IMR-90 (cell line): Measurements from ENCODE around the gene SERPINA3. TPM values are rescaled to one million over a fixed set of nuclear protein-coding genes. Genes with fewer than 3 reads are reported as not detected.

Experiments used
- ATAC-seq: fragments of 200-7000 bp; cut with Tn5 transposase; 2 replicates; pipeline ENCODE4 v1.9.1; 2020; ENCODE audit warnings: low read depth, mild to moderate bottlenecking, moderate library complexity
- BruUV-seq: library from RNA; stranded (reverse); fragments of 400-500 nt; replicated peaks from 2 replicates; lab custom pipeline; 2021; lab: Mats Ljungman, UMichigan
- CTCF ChIA-PET: fragments of 300-600 bp; formaldehyde crosslinking; extraction: SDS; loops from one replicate; lab custom pipeline; 2021; ENCODE audit warnings: antibody characterized with exemption; lab: Yijun Ruan, JAX
- POLR2A ChIA-PET: fragments of 300-600 bp; sonication (Branson Sonifier 250); formaldehyde crosslinking; loops from one replicate; lab custom pipeline; 2022; ENCODE audit warnings: antibody characterized with exemption; ENCODE audit not compliant: unreplicated experiment; lab: Charles Lee
- DNase-seq: peaks from one replicate; pipeline ENCODE4 v3.0.0; 2013
- H2AFZ ChIP-seq: replicated peaks from 2 replicates; pipeline ENCODE3; 2013; ENCODE audit warnings: low read length, mild to moderate bottlenecking; ENCODE audit not compliant: poor library complexity
- H2AK5ac ChIP-seq: 2 replicates; pipeline ENCODE4 v1.6.1; 2013; ENCODE audit warnings: low read depth, low read length, inconsistent platforms
- H2AK9ac ChIP-seq: replicated peaks from 2 replicates; pipeline ENCODE3; 2013; ENCODE audit warnings: mild to moderate bottlenecking, low read depth, low read length, moderate library complexity; ENCODE audit not compliant: poor library complexity
- H2BK120ac ChIP-seq: 2 replicates; pipeline ENCODE4 v1.6.1; 2013; ENCODE audit warnings: low read depth, low read length, inconsistent platforms
- H2BK15ac ChIP-seq: 3 replicates; pipeline ENCODE4 v1.6.1; 2013; ENCODE audit warnings: low read depth, low read length, inconsistent platforms
- H2BK20ac ChIP-seq: 2 replicates; pipeline ENCODE4 v1.6.1; 2013; ENCODE audit warnings: low read depth, mild to moderate bottlenecking, inconsistent platforms, low read length, moderate library complexity
- H2BK5ac ChIP-seq: 2 replicates; pipeline ENCODE4 v1.6.1; 2013; ENCODE audit warnings: mild to moderate bottlenecking, low read depth, low read length, inconsistent platforms; ENCODE audit not compliant: poor library complexity, severe bottlenecking
- H3K14ac ChIP-seq: replicated peaks from 2 replicates; pipeline ENCODE4 v1.6.1; 2013; ENCODE audit warnings: low read depth, low read length, inconsistent platforms
- H3K18ac ChIP-seq: 2 replicates; pipeline ENCODE4 v1.6.1; 2013; ENCODE audit warnings: low read depth, low read length, control low read depth
- H3K23ac ChIP-seq: 2 replicates; pipeline ENCODE4 v1.6.1; 2013; ENCODE audit warnings: low read depth, low read length, inconsistent platforms
- H3K27ac ChIP-seq: 2 replicates; pipeline ENCODE4 v1.5.1; 2013; ENCODE audit warnings: mild to moderate bottlenecking, control low read depth, low read length; ENCODE audit not compliant: insufficient read depth
- H3K27me3 ChIP-seq: 2 replicates; pipeline ENCODE4 v1.6.1; 2013; ENCODE audit warnings: low read length; ENCODE audit not compliant: control insufficient read depth, insufficient read depth
- H3K36me3 ChIP-seq: 2 replicates; pipeline ENCODE4 v1.6.1; 2013; ENCODE audit warnings: low read length, mixed read lengths; ENCODE audit not compliant: control insufficient read depth, insufficient read depth
- H3K4ac ChIP-seq: 2 replicates; pipeline ENCODE4 v1.6.1; 2013; ENCODE audit warnings: low read depth, low read length, inconsistent platforms
- H3K4me1 ChIP-seq: 2 replicates; pipeline ENCODE4 v1.6.1; 2013; ENCODE audit warnings: low read length, mixed read lengths; ENCODE audit not compliant: control insufficient read depth, insufficient read depth
- H3K4me2 ChIP-seq: 2 replicates; pipeline ENCODE4 v1.6.1; 2013; ENCODE audit warnings: low read depth, mild to moderate bottlenecking, control low read depth, low read length, moderate library complexity
- H3K4me3 ChIP-seq: 2 replicates; pipeline ENCODE4 v1.5.1; 2013; ENCODE audit warnings: low read depth, mild to moderate bottlenecking, control low read depth, low read length, moderate library complexity; ENCODE audit not compliant: insufficient read depth
- H3K56ac ChIP-seq: 2 replicates; pipeline ENCODE4 v1.6.1; 2013; ENCODE audit warnings: low read length, inconsistent platforms; ENCODE audit not compliant: insufficient read depth; ENCODE audit errors: extremely low read depth
- H3K79me1 ChIP-seq, 2 experiments: 2 replicates each; pipeline ENCODE4 v1.6.1; 2013; ENCODE audit warnings: low read length in 2 of 2, inconsistent platforms in 1 of 2, low read depth in 1 of 2
- H3K9ac ChIP-seq: 2 replicates; pipeline ENCODE4 v1.6.1; 2013; ENCODE audit warnings: low read depth, low read length, control low read depth
- H3K9me1 ChIP-seq: 2 replicates; pipeline ENCODE4 v1.6.1; 2013; ENCODE audit warnings: low read length, inconsistent platforms; ENCODE audit not compliant: insufficient read depth
- H3K9me3 ChIP-seq: 2 replicates; pipeline ENCODE4 v1.6.1; 2013; ENCODE audit warnings: low read length; ENCODE audit not compliant: control insufficient read depth, insufficient read depth
- H4K20me1 ChIP-seq: 2 replicates; pipeline ENCODE4 v1.6.1; 2013; ENCODE audit warnings: low read length, inconsistent platforms; ENCODE audit not compliant: insufficient read depth
- H4K5ac ChIP-seq: 2 replicates; pipeline ENCODE4 v1.6.1; 2013; ENCODE audit warnings: mild to moderate bottlenecking, low read depth, low read length, control low read depth
- H4K8ac ChIP-seq, 2 experiments: 2 replicates each; pipeline ENCODE4 v1.6.1; 2013; ENCODE audit warnings: low read depth in 2 of 2, low read length in 2 of 2, control low read depth in 1 of 2, inconsistent platforms in 1 of 2
- H4K91ac ChIP-seq: 2 replicates; pipeline ENCODE4 v1.6.1; 2013; ENCODE audit warnings: low read depth, low read length, inconsistent platforms; ENCODE audit not compliant: insufficient read depth
- NFE2L2 ChIP-seq: fragments of 150-350 bp; IDR thresholded peaks from 2 replicates; pipeline ENCODE4 v1.6.1; 2016; ENCODE audit warnings: low read depth, mild to moderate bottlenecking, low read length
- WGBS, 2 experiments: methylation state at CpG; one replicate each; pipeline versions ENCODE4 v1.1.5 to v1.1.7; 2013; ENCODE audit warnings: missing lambda C conversion rate in 2 of 2; ENCODE audit not compliant: insufficient read length in 1 of 2; ENCODE audit errors: extremely low coverage in 2 of 2; 5-methylcytosine and 5-hydroxymethylcytosine counted together
- dilution Hi-C: fragments of 300-500 bp; cut with HindIII; formaldehyde crosslinking; loops from one replicate; pipeline ENCODE4 v1.14.3; 2018; ENCODE audit warnings: low sequenced_read_pairs; ENCODE audit not compliant: unreplicated experiment
- in situ Hi-C: fragments of 300-500 bp; cut with MboI; formaldehyde crosslinking; loops from 3 replicates; pipeline ENCODE4 v1.14.3; 2019; ENCODE audit warnings: low sequenced_read_pairs, inconsistent platforms, mixed read lengths
- intact Hi-C: fragments of 100-400 bp; cut with micrococcal nuclease; formaldehyde crosslinking; loops from 2 replicates; pipeline ENCODE4 v1.10.0; 2022
- polyA plus RNA-seq, 3 experiments: library from polyadenylated mRNA; depleted of rRNA; stranded (reverse); fragments of >200 nt; gene quantifications; 2 replicates each; pipeline ENCODE4 v1.2.3, GENCODE V29; 2012; ENCODE audit warnings: low replicate concordance in 1 of 3
- total RNA-seq: library from RNA; depleted of rRNA; stranded (reverse); fragments of >200 nt; gene quantifications from 2 replicates; pipeline ENCODE4 v1.2.3, GENCODE V29; 2012
- TF ChIP-seq, protein P1 (sequence below): fragments of 150-350 bp; IDR thresholded peaks from 2 replicates; pipeline ENCODE4 v1.6.1; 2017; ENCODE audit warnings: mild to moderate bottlenecking, antibody characterized with exemption, low read length, low read depth

The SERPINA3 gene
- total and polyA plus RNA-seq, 2 of the 4 experiments (the other 2 are of a cell fraction), result 0.36 to 0.48 TPM

DNA sequence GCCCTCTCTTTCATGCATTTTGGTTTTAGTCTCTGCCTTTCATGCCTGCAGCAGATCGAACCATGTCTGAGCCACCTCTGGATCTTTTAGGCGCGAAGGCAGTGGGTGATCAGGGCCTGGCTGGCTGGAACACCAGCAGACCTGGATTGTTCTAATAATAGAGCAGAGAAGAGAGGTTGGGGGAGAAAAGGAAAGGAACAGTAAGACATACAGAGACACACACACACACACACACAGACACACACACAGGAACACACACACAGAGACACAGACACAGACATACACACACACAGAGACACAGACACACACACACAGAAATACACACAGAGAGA, 38.2 kb downstream of the SERPINA3 start:
- H4K20me1 ChIP-seq, result no peaks in the 10 kb centered on the region
- CTCF ChIA-PET, result no interaction called here
- intact Hi-C loops, result no loop called here
- no CpG with 5 or more reads among the region's 3 CpGs for WGBS, 2 experiments
- H3K4me2 ChIP-seq, result no peak overlapping the region
- no peak overlapping the region for H3K23ac ChIP-seq
- H2AK9ac ChIP-seq, result no peak overlapping the region
- no peak overlapping the region for H4K8ac ChIP-seq
- H3K4me1 ChIP-seq, result no peaks in the 10 kb centered on the region
- H3K79me1 ChIP-seq, result no peaks in the 10 kb centered on the region
- no peak overlapping the region for H4K5ac ChIP-seq
- no peak overlapping the region for H3K14ac ChIP-seq
- H3K9me1 ChIP-seq, result no peaks in the 10 kb centered on the region
- H3K36me3 ChIP-seq, result no peaks in the 10 kb centered on the region
- no peak overlapping the region for H3K4me3 ChIP-seq
- no peak for DNase-seq
- H2BK120ac ChIP-seq, result no peak overlapping the region
- H2BK5ac ChIP-seq, result peak overlapping the region; percentile 77
- H3K9me3 ChIP-seq, result peaks cover 11% of the 10 kb centered on the region
- no peak overlapping the region for H3K56ac ChIP-seq
- H2BK20ac ChIP-seq, result no peak overlapping the region
- in situ Hi-C loops, result no loop called here
- no peak for ATAC-seq
- H3K27ac ChIP-seq, result no peak overlapping the region
- H2BK15ac ChIP-seq, result no peak overlapping the region
- H2AFZ ChIP-seq, result no peak overlapping the region
- no TSS peak for BruUV-seq
- no peaks in the 10 kb centered on the region; the same call in 1 of the 2 replicates for H3K27me3 ChIP-seq
- H3K18ac ChIP-seq, result no peak overlapping the region
- TF ChIP-seq NFE2L2, result no peak
- TF ChIP-seq, protein P1, sequence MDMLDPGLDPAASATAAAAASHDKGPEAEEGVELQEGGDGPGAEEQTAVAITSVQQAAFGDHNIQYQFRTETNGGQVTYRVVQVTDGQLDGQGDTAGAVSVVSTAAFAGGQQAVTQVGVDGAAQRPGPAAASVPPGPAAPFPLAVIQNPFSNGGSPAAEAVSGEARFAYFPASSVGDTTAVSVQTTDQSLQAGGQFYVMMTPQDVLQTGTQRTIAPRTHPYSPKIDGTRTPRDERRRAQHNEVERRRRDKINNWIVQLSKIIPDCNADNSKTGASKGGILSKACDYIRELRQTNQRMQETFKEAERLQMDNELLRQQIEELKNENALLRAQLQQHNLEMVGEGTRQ, result no peak
- H3K9ac ChIP-seq, result no peak overlapping the region
- H4K91ac ChIP-seq, result no peak overlapping the region
- POLR2A ChIA-PET, result no interaction called here
- H3K4ac ChIP-seq, result no peak overlapping the region
- dilution Hi-C loops, result no loop called here
- H2AK5ac ChIP-seq, result no peak overlapping the region
